ENCODE results near the gene TCAIM.
A peak's percentile ranks its signal among the peaks of the same experiment; 100 is the strongest.
"Not testable (repeated sequence)": the region's sequence is repeated elsewhere in the genome, so short reads cannot be mapped to it uniquely, and the experiment has no call there.

Gene TCAIM

GRCh38 chr3:44330444-44330843 lies 8.1 kb upstream of the TCAIM start:
- DNase-seq (ENCODE audit: insufficient read length, low spot score) (no peak), FAIRE-seq (no peak)
- no peak for TF ChIP-seq POLR2A (IDR thresholded peaks at IDR 0.05; ENCODE audit: low read depth, low read length)

- FAIRE-seq, result no peak
- no peak for TF ChIP-seq POLR2A (IDR thresholded peaks at IDR 0.05; ENCODE audit: low read depth, low read length)
These were observed 4.2 kb upstream of the TCAIM start for GRCh38 chr3:44334326-44334725.

GRCh38 chr3:44337248-44337785 lies 1.2 kb upstream of the TCAIM start:
- FAIRE-seq, result no peak
- TF ChIP-seq POLR2A (IDR thresholded peaks at IDR 0.05; ENCODE audit: low read depth, low read length), result no peak
- DNase-seq (ENCODE audit: insufficient read length, low spot score), result no peak

More at GRCh38 chr3:44334326-44334725, 4.2 kb upstream of the TCAIM start:
- no peak for DNase-seq (ENCODE audit: insufficient read length, low spot score)

- no peak for TF ChIP-seq POLR2A (IDR thresholded peaks at IDR 0.05; ENCODE audit: low read depth, low read length)
- no peak for FAIRE-seq
- no peak for DNase-seq (ENCODE audit: insufficient read length, low spot score)
These were observed 212 bp downstream of the TCAIM start for GRCh38 chr3:44338828-44339127.

- DNase-seq (ENCODE audit: insufficient read length, low spot score) (no peak), FAIRE-seq (peak; percentile 23)
- TF ChIP-seq POLR2A (IDR thresholded peaks at IDR 0.05; ENCODE audit: low read depth, low read length), result no peak
These were observed 853 bp downstream of the TCAIM start for GRCh38 chr3:44339181-44340057.

- no peak for TF ChIP-seq POLR2A (IDR thresholded peaks at IDR 0.05; ENCODE audit: low read depth, low read length)
- FAIRE-seq (no peak), DNase-seq (ENCODE audit: insufficient read length, low spot score) (no peak)
These were observed 1.5 kb downstream of the TCAIM start for GRCh38 chr3:44340058-44340395.

- DNase-seq (ENCODE audit: insufficient read length, low spot score) (no peak), FAIRE-seq (no peak)
- TF ChIP-seq POLR2A (IDR thresholded peaks at IDR 0.05; ENCODE audit: low read depth, low read length), result no peak
These were observed 3.7 kb downstream of the TCAIM start for GRCh38 chr3:44342176-44342790.

GRCh38 chr3:44343421-44343820 lies 4.9 kb downstream of the TCAIM start:
- no peak for TF ChIP-seq POLR2A (IDR thresholded peaks at IDR 0.05; ENCODE audit: low read depth, low read length)
- FAIRE-seq, result no peak
- no peak for DNase-seq (ENCODE audit: insufficient read length, low spot score)

GRCh38 chr3:44346590-44346989 lies 8.0 kb downstream of the TCAIM start:
- not testable (repeated sequence) for DNase-seq (ENCODE audit: insufficient read length, low spot score); FAIRE-seq

GRCh38 chr3:44348993-44349392 lies 10.4 kb downstream of the TCAIM start:
- FAIRE-seq (no peak), DNase-seq (ENCODE audit: insufficient read length, low spot score) (no peak)
- TF ChIP-seq POLR2A (IDR thresholded peaks at IDR 0.05; ENCODE audit: low read depth, low read length), result no peak

GRCh38 chr3:44353355-44353924 lies 14.9 kb downstream of the TCAIM start:
- FAIRE-seq (no peak), DNase-seq (ENCODE audit: insufficient read length, low spot score) (no peak)
- TF ChIP-seq POLR2A (IDR thresholded peaks at IDR 0.05; ENCODE audit: low read depth, low read length), result no peak

- DNase-seq (ENCODE audit: insufficient read length, low spot score) (peak; percentile 46), FAIRE-seq (peak; percentile 94)
- no peak for TF ChIP-seq POLR2A (IDR thresholded peaks at IDR 0.05; ENCODE audit: low read depth, low read length)
These were observed 16.9 kb downstream of the TCAIM start for GRCh38 chr3:44355362-44356033.

GRCh38 chr3:44359146-44359751 lies 20.7 kb downstream of the TCAIM start:
- no peak for TF ChIP-seq POLR2A (IDR thresholded peaks at IDR 0.05; ENCODE audit: low read depth, low read length)

GRCh38 chr3:44363591-44363990 lies 25.0 kb downstream of the TCAIM start:
- no peak for DNase-seq (ENCODE audit: insufficient read length, low spot score)
- TF ChIP-seq POLR2A (IDR thresholded peaks at IDR 0.05; ENCODE audit: low read depth, low read length), result no peak
- no peak for FAIRE-seq

More at GRCh38 chr3:44359146-44359751, 20.7 kb downstream of the TCAIM start:
- no peak for DNase-seq (ENCODE audit: insufficient read length, low spot score)
- FAIRE-seq, result peak; percentile 66
